H1 (cell line): Measurements from ENCODE around the gene ACSF3. TPM values are rescaled to one million over a fixed set of nuclear protein-coding genes. Genes with fewer than 3 reads are reported as not detected.

Experiments
- CTCF ChIA-PET: fragments of 300-600 bp; sonication (Branson Sonifier 250); formaldehyde crosslinking; loops from one replicate; lab custom pipeline; 2021; ENCODE audit not compliant: partially characterized antibody; lab: Charles Lee
- POLR2A ChIA-PET: fragments of 300-600 bp; sonication (Branson Sonifier 250); formaldehyde crosslinking; loops from one replicate; lab custom pipeline; 2021; ENCODE audit warnings: inconsistent platforms; ENCODE audit not compliant: partially characterized antibody; lab: Charles Lee
- DNase-seq, 2 experiments: peaks; one replicate each; pipeline versions ENCODE4 v3.0.0 to v3.0.0-alpha.2; 2010 to 2022; ENCODE audit warnings: low spot score in 2 of 2, low read depth in 1 of 2, mixed read lengths in 1 of 2
- FAIRE-seq: peaks from 2 replicates; lab custom pipeline; 2011; peaks lifted over from hg19 to GRCh38; lab: Jason Lieb, UNC
- H2AFZ ChIP-seq: 2 replicates; pipeline ENCODE4 v1.8.1; 2012; ENCODE audit warnings: low read length, inconsistent platforms
- H2AK5ac ChIP-seq: 2 replicates; pipeline ENCODE4 v1.6.1; 2013; ENCODE audit warnings: low read depth, low read length
- H2BK120ac ChIP-seq: replicated peaks from 2 replicates; pipeline ENCODE3; 2013; ENCODE audit warnings: low read depth, low read length, inconsistent platforms
- H2BK12ac ChIP-seq: 2 replicates; pipeline ENCODE4 v1.6.1; 2013; ENCODE audit warnings: low read depth, low read length
- H2BK15ac ChIP-seq: 2 replicates; pipeline ENCODE4 v1.6.1; 2013; ENCODE audit warnings: low read length
- H2BK20ac ChIP-seq: 2 replicates; pipeline ENCODE4 v1.6.1; 2013; ENCODE audit warnings: low read length
- H2BK5ac ChIP-seq: 2 replicates; pipeline ENCODE4 v1.6.1; 2013; ENCODE audit warnings: low read depth, low read length
- H3K14ac ChIP-seq: 2 replicates; pipeline ENCODE4 v1.6.1; 2013; ENCODE audit warnings: inconsistent platforms; ENCODE audit not compliant: insufficient read length
- H3K18ac ChIP-seq: 2 replicates; pipeline ENCODE4 v1.6.1; 2013; ENCODE audit warnings: low read length; ENCODE audit errors: extremely low read depth
- H3K23ac ChIP-seq: 2 replicates; pipeline ENCODE4 v1.6.1; 2013; ENCODE audit warnings: inconsistent platforms; ENCODE audit not compliant: insufficient read length
- H3K23me2 ChIP-seq: 2 replicates; pipeline ENCODE4 v1.6.1; 2013; ENCODE audit warnings: low read depth, low read length
- H3K27ac ChIP-seq: 2 replicates; pipeline ENCODE4 v1.6.1; 2011; ENCODE audit warnings: low read depth, low read length, inconsistent platforms
- H3K27me3 ChIP-seq, 4 experiments: replicated peaks in 1 of 4; 1 replicate in 1 of 4; 2 replicates in 3 of 4; pipeline versions ENCODE4 v1.6.1 to v1.8.1; 2011 to 2013; ENCODE audit warnings: low read length in 3 of 4, mild to moderate bottlenecking in 3 of 4, inconsistent platforms in 2 of 4, mixed read lengths in 2 of 4, moderate library complexity in 1 of 4; ENCODE audit not compliant: control insufficient read depth in 3 of 4, insufficient read depth in 3 of 4; ENCODE audit errors: extremely low read depth in 1 of 4
- H3K36me3 ChIP-seq, 4 experiments: 2 replicates each; pipeline versions ENCODE4 v1.6.1 to v1.8.1; 2011 to 2013; ENCODE audit warnings: mild to moderate bottlenecking in 4 of 4, low read length in 3 of 4, moderate library complexity in 2 of 4, control low read depth in 1 of 4, inconsistent platforms in 1 of 4; ENCODE audit not compliant: insufficient read depth in 4 of 4, control insufficient read depth in 2 of 4
- H3K4ac ChIP-seq: replicated peaks from 2 replicates; pipeline ENCODE3; 2013; ENCODE audit warnings: low read length, low read depth, mixed read lengths, inconsistent platforms; ENCODE audit not compliant: insufficient read length
- H3K4me1 ChIP-seq, 4 experiments: replicated peaks in 1 of 4; 1 replicate in 1 of 4; 2 replicates in 3 of 4; pipeline versions ENCODE4 v1.6.1 to v1.8.1; 2011 to 2013; ENCODE audit warnings: low read length in 3 of 4, inconsistent platforms in 2 of 4, mixed read lengths in 1 of 4; ENCODE audit not compliant: insufficient read depth in 4 of 4, control insufficient read depth in 3 of 4
- H3K4me2 ChIP-seq, 2 experiments: 2 replicates each; pipeline versions ENCODE4 v1.6.1 to v1.8.1; 2011 to 2013; ENCODE audit warnings: low read depth in 2 of 2, low read length in 2 of 2, control low read depth in 1 of 2, inconsistent platforms in 1 of 2, mild to moderate bottlenecking in 1 of 2; ENCODE audit not compliant: insufficient read depth in 1 of 2
- H3K4me3 ChIP-seq, 4 experiments: fragments of 200-600, 300-600 bp in 1 of 4; sonication (generic), shearing (Covaris generic), sonication (Bioruptor Twin) in 1 of 4; 2 replicates each; pipeline versions ENCODE4 v1.5.1 to v1.8.1; 2011 to 2016; ENCODE audit warnings: low read length in 4 of 4, low read depth in 3 of 4, control low read depth in 2 of 4, inconsistent platforms in 2 of 4, mild to moderate bottlenecking in 2 of 4, mixed read lengths in 1 of 4, moderate library complexity in 1 of 4; ENCODE audit not compliant: insufficient read depth in 2 of 4; ENCODE audit errors: extremely low read depth in 1 of 4
- H3K56ac ChIP-seq: replicated peaks from 2 replicates; pipeline ENCODE3; 2013; ENCODE audit warnings: low read depth, mild to moderate bottlenecking, mixed read lengths, low read length, inconsistent platforms; ENCODE audit not compliant: insufficient read length
- H3K79me1 ChIP-seq: 2 replicates; pipeline ENCODE4 v1.6.1; 2013; ENCODE audit warnings: low read depth, low read length, control low read depth
- H3K79me2 ChIP-seq, 2 experiments: 2 replicates each; pipeline versions ENCODE4 v1.6.1 to v1.8.1; 2012 to 2013; ENCODE audit warnings: low read length in 2 of 2, mild to moderate bottlenecking in 2 of 2, inconsistent platforms in 1 of 2; ENCODE audit not compliant: insufficient read depth in 2 of 2, control insufficient read depth in 1 of 2
- H3K9ac ChIP-seq, 4 experiments: replicated peaks in 1 of 4; 1 replicate in 1 of 4; 2 replicates in 3 of 4; pipeline versions ENCODE4 v1.6.1 to v1.8.1; 2011 to 2013; ENCODE audit warnings: low read depth in 3 of 4, low read length in 3 of 4, control low read depth in 2 of 4, mild to moderate bottlenecking in 2 of 4, moderate library complexity in 2 of 4, inconsistent platforms in 1 of 4; ENCODE audit errors: extremely low read depth in 1 of 4
- H3K9me3 ChIP-seq, 2 experiments: 2 replicates each; pipeline versions ENCODE4 v1.6.1 to v1.8.1; 2012 to 2013; ENCODE audit warnings: mild to moderate bottlenecking in 2 of 2, moderate library complexity in 2 of 2, control low read depth in 1 of 2, inconsistent platforms in 1 of 2, low read depth in 1 of 2, low read length in 1 of 2, mixed read lengths in 1 of 2; ENCODE audit not compliant: insufficient read depth in 2 of 2
- H4K20me1 ChIP-seq, 2 experiments: replicated peaks in 1 of 2; 2 replicates each; pipeline versions ENCODE3 to v1.8.1; 2011 to 2013; ENCODE audit warnings: inconsistent platforms in 2 of 2, low read length in 2 of 2, mild to moderate bottlenecking in 1 of 2; ENCODE audit not compliant: insufficient read depth in 2 of 2, control insufficient read depth in 1 of 2
- H4K5ac ChIP-seq: 2 replicates; pipeline ENCODE4 v1.6.1; 2013; ENCODE audit warnings: low read length, low read depth, mixed read lengths, inconsistent platforms; ENCODE audit not compliant: insufficient read length
- H4K8ac ChIP-seq: 2 replicates; pipeline ENCODE4 v1.8.0; 2013; ENCODE audit warnings: mild to moderate bottlenecking, moderate library complexity, low read length, inconsistent platforms; ENCODE audit not compliant: insufficient read depth; ENCODE audit errors: extremely low read depth
- H4K91ac ChIP-seq: replicated peaks from 2 replicates; pipeline ENCODE3; 2013; ENCODE audit warnings: low read length, mixed read lengths, inconsistent platforms; ENCODE audit not compliant: insufficient read length
- GABPA ChIP-seq: IDR thresholded peaks from 2 replicates; pipeline ENCODE4 v1.6.1; 2011; ENCODE audit warnings: mild to moderate bottlenecking, low read length, moderate library complexity, borderline replicate concordance; ENCODE audit not compliant: insufficient read depth
- WGBS, 2 experiments: shearing (Covaris generic) in 1 of 2; methylation state at CpG; one replicate each; pipeline versions ENCODE4 v1.1.6 to v1.1.7; 2013 to 2015; ENCODE audit warnings: low lambda C conversion rate in 2 of 2, mixed read lengths in 2 of 2, inconsistent platforms in 1 of 2, low coverage in 1 of 2, missing lambda C conversion rate in 1 of 2; ENCODE audit not compliant: insufficient replicate concordance in 2 of 2, insufficient coverage in 1 of 2, insufficient read length in 1 of 2; ENCODE audit errors: extremely low coverage in 1 of 2, missing lambda C conversion rate in 1 of 2; 5-methylcytosine and 5-hydroxymethylcytosine counted together
- polyA plus RNA-seq, 7 experiments: library from polyadenylated mRNA; depleted of rRNA in 3 of 7; stranded (reverse) in 5 of 7; unstranded in 2 of 7; fragments of >200 nt in 5 of 7; fragments of 200-250 nt in 2 of 7; gene quantifications; 1 replicate in 5 of 7; 2 replicates in 1 of 7; 4 replicates in 1 of 7; pipeline versions ENCODE4 v1.2.1 to v1.2.3, GENCODE V29; 2011 to 2013; ENCODE audit warnings: missing spikeins in 2 of 7, mixed read lengths in 2 of 7
- total RNA-seq: library from RNA; stranded (reverse); fragmentation: NEBNext Ultra II Directional; extraction: Animal tissue kit (Norgen Biotek cat#: 25700); gene quantifications from 2 replicates; pipeline ENCODE4 v1.2.1, GENCODE V29; 2021

Gene ACSF3
- total and polyA plus RNA-seq, 2 of the 8 experiments (the other 6 are each of a cell fraction or from before 2014, with no cell fraction given), result 15.6 to 22.9 TPM

DNA sequence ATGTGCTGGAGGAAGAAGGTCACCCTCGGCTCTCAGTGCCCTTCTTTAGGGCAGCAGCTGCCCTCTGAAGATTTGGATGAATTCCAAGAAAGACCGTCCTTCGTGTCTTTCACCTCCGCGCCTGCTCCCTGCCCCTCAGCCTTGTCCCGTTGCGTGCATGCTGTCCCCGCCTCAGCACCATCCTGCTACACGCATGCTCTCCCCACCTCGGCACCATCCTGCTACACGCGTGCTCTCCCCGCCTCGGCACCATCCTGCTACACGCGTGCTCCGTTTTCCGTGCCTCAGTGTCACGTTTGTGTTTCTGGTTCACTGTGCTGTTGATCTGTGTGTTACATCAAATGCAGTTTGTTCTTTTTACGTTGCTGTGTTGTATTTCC is 13.5 kb downstream of the ACSF3 start:
- H2BK15ac ChIP-seq, result no peak overlapping the region
- no peak overlapping the region for H3K23ac ChIP-seq
- H4K20me1 ChIP-seq, result peaks cover 2 to 9% of the 10 kb centered on the region in 2 experiments
- no peak overlapping the region for H4K91ac ChIP-seq
- no peak for TF ChIP-seq GABPA
- no peak overlapping the region; the same call in 1 of the 2 replicates for H2BK5ac ChIP-seq
- no peaks in the 10 kb centered on the region for H3K27me3 ChIP-seq
- no peak overlapping the region for H2BK120ac ChIP-seq
- H2AK5ac ChIP-seq, result no peak overlapping the region
- H3K4me3 ChIP-seq, result no peak overlapping the region
- DNase-seq (no peak), FAIRE-seq (no peak)
- no peak overlapping the region for H3K14ac ChIP-seq
- no peaks in the 10 kb centered on the region for H3K23me2 ChIP-seq
- no peak overlapping the region for H3K4me2 ChIP-seq
- peaks cover 0 to 12% (median 6%) of the 10 kb centered on the region in 4 experiments; a peak in 6 of 8 replicates for H3K36me3 ChIP-seq
- H3K79me1 ChIP-seq, result no peaks in the 10 kb centered on the region
- H3K4me1 ChIP-seq, result no peaks in the 10 kb centered on the region
- no peak overlapping the region for H3K9ac ChIP-seq
- 94% methylated on average over 19 of the region's 20 CpGs; no CpG with 5 or more reads in 1 of the 2 experiments for WGBS, 2 experiments
- H2BK20ac ChIP-seq, result no peak overlapping the region
- no peak overlapping the region for H3K56ac ChIP-seq
- no peak overlapping the region for H2BK12ac ChIP-seq
- no peak overlapping the region for H2AFZ ChIP-seq
- H4K5ac ChIP-seq, result no peak overlapping the region
- no peak overlapping the region for H3K4ac ChIP-seq
- CTCF ChIA-PET, result interaction anchor here (0.6 kb wide), 1 partner anchor 295 kb away, joined by 3 read pairs; no protein-coding TSS in a partner anchor
- no peak overlapping the region for H3K27ac ChIP-seq
- no peak overlapping the region for H3K18ac ChIP-seq
- no peaks in the 10 kb centered on the region for H3K9me3 ChIP-seq
- no peak overlapping the region for H4K8ac ChIP-seq
- POLR2A ChIA-PET, result no interaction called here
- no peaks in the 10 kb centered on the region; a peak in 1 of 4 replicates for H3K79me2 ChIP-seq
